HL-60/S4 treated with phorbol 12-myristate 13-acetate at 8.2 ng/mL for 4 days and 3 days (cell line): ENCODE measurements around the gene MACC1.

Source experiments
- in situ Hi-C: fragments of 300-500 bp; cut with MboI; formaldehyde crosslinking; loops from 2 replicates; pipeline ENCODE4 v1.15.0; 2022; ENCODE audit warnings: low sequenced_read_pairs

The MACC1 gene

GRCh38 chr7:20232848-20233247 is 15.7 kb upstream of the MACC1 start:
- in situ Hi-C loops, result no loop called here

GRCh38 chr7:20229646-20230500 is 12.7 kb upstream of the MACC1 start:
- in situ Hi-C loops, result no loop called here

- in situ Hi-C loops, result no loop called here
These were observed 11.9 kb upstream of the MACC1 start for GRCh38 chr7:20229081-20229480.

- in situ Hi-C loops, result no loop called here
These were observed 11.5 kb upstream of the MACC1 start for GRCh38 chr7:20228654-20229053.

GRCh38 chr7:20227291-20227795 is 10.2 kb upstream of the MACC1 start:
- in situ Hi-C loops, result no loop called here

GRCh38 chr7:20226860-20227259 is 9.7 kb upstream of the MACC1 start:
- in situ Hi-C loops, result no loop called here

GRCh38 chr7:20225384-20225783 is 8.2 kb upstream of the MACC1 start:
- in situ Hi-C loops, result no loop called here

- in situ Hi-C loops, result no loop called here
These were observed 6.8 kb upstream of the MACC1 start for GRCh38 chr7:20224025-20224424.

- in situ Hi-C loops, result no loop called here
These were observed 6.2 kb upstream of the MACC1 start for GRCh38 chr7:20223356-20223755.

GRCh38 chr7:20222219-20222828 is 5.1 kb upstream of the MACC1 start:
- in situ Hi-C loops, result no loop called here

- in situ Hi-C loops, result no loop called here
These were observed 3.9 kb upstream of the MACC1 start for GRCh38 chr7:20220921-20221547.

GRCh38 chr7:20220293-20220761 is 3.1 kb upstream of the MACC1 start:
- in situ Hi-C loops, result no loop called here

- in situ Hi-C loops, result no loop called here
These were observed 2.5 kb upstream of the MACC1 start for GRCh38 chr7:20219446-20220292.

- in situ Hi-C loops, result no loop called here
These were observed 1.9 kb upstream of the MACC1 start for GRCh38 chr7:20219062-20219445.

- in situ Hi-C loops, result no loop called here
These were observed 1.1 kb upstream of the MACC1 start for GRCh38 chr7:20218279-20218678.

GRCh38 chr7:20216406-20217036 is 663 bp downstream of the MACC1 start:
- in situ Hi-C loops, result no loop called here

- in situ Hi-C loops, result no loop called here
These were observed 2.1 kb downstream of the MACC1 start for GRCh38 chr7:20214921-20215669.

GRCh38 chr7:20214132-20214531 is 3.1 kb downstream of the MACC1 start:
- in situ Hi-C loops, result no loop called here

- in situ Hi-C loops, result no loop called here
These were observed 3.8 kb downstream of the MACC1 start for GRCh38 chr7:20213378-20213777.

GRCh38 chr7:20211376-20211775 is 5.8 kb downstream of the MACC1 start:
- in situ Hi-C loops, result no loop called here
